ENCODE results near the gene TXNIP.

The TXNIP gene

DNA sequence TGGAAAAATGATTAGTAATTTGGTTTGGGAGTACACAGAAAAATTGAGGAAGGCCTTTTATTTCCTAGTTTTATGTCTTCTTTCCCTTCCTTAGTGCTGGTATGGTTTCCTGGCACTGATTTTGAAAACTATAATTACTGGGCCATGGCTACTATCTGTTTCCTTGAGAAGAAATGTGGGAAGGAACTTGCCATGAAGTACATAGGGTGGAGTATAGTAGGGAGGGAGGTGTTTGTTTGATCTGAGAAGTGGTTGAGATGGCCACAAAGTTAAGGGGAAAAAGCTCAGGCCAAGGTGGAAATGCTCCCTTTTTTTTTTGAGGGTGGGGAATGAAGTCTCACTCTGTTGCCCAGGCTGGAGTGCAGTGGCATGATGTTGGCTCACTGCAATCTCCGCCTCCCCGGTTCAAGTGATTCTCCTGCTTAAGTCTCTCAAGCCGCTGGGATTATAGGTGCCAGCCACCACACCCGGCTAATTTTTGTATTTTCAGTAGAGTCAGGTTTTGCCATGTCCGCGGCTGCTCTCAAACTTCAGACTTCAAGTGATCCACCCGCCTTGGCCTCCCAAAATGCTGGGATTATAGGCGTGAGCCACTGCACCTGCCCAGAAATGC is 13.9 kb upstream of the TXNIP start:
- no peak for DNase-seq

- DNase-seq = no peak
Measured at GRCh38 chr1:146007489-146008133, 11.2 kb upstream of the TXNIP start.

DNA sequence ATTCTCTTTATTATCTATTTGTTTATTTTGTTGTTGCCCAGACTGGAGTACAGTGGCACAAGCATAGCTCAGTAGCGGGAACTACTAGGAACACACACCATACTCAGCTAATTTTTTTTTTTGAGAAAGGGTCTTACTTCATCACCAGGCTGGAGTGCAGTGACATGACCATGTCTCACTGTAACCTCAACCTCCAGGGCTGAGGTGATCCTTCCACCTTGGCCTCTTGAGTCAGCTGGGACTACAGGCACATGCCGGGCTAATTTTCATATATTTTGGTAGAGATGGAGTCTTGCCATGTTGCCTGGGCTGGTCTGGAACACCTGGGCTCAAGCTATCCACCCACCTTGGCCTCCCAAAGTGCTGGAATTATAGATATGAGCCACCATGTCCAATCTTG is 5.3 kb upstream of the TXNIP start:
- DNase-seq = no peak

- no peak for DNase-seq
Measured at GRCh38 chr1:145999321-146000024, 3.1 kb upstream of the TXNIP start.

- DNase-seq = no peak
Measured at GRCh38 chr1:145997718-145998023, 1.3 kb upstream of the TXNIP start.

DNA sequence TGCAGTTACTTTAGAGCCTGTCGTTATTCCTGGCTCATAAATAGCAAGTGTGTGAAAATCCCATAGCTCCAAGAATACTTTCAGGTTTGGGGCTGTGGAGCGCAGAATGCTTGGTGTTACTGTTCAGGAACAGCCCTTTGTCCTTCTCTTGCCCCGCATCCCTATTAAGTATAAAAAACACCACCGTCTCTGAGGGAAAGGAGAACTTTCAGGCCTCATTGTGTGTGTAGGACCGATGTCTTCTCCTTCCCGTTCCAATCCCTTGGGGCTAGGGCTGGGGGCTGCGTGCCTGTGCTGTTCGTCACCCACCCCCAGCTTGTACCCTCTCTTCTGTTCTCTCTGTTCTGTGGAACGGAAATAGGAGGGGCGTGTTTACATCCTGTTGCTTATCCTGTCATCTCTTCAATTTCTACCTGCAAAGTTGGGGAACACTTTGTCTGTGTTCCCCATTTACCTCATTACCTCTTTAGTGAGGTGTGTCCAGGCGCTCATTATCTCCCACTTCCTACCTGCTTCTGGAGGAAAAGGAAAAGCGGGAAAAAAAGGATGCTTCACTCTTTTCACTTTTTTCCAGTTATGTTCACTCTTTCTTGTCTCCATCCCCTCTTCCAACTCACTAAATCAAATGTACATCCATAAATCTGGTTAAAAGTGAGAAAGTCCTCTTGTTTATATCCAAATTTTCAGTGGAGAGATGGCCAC is 788 bp upstream of the TXNIP start:
- peak; percentile 53 to 55 for DNase-seq

DNA sequence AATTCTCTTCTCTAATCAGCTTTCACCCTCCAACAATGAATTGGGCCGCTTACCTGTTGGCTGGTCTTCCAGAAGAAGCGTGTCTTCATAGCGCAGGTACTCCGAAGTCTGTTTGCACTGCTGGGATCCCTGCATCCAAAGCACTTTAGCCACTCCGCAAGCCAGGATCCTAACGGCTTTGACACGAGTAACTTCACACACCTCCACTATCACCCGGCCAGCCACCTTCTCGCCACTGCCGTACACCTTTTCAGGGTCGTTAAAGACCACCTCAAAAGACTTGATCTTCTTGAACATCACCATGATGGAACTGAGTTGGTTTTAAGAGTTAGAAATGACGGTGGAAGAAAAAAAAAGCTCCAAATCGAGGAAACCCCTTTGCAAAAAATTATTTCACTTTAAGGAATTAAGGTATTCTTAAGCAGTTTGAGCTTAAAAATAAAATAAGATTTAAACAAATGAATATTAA is 381 bp downstream of the TXNIP start:
- DNase-seq = no peak

- DNase-seq = no peak
Measured at GRCh38 chr1:145995148-145995881, 1.1 kb downstream of the TXNIP start.

- peak; percentile 48 to 63 for DNase-seq
Measured at GRCh38 chr1:145994391-145995120, 1.8 kb downstream of the TXNIP start.

GRCh38 chr1:145993618-145994390 is 2.6 kb downstream of the TXNIP start:
- DNase-seq = no peak

- no peak for DNase-seq
Measured at GRCh38 chr1:145992958-145993617, 3.3 kb downstream of the TXNIP start.

DNA sequence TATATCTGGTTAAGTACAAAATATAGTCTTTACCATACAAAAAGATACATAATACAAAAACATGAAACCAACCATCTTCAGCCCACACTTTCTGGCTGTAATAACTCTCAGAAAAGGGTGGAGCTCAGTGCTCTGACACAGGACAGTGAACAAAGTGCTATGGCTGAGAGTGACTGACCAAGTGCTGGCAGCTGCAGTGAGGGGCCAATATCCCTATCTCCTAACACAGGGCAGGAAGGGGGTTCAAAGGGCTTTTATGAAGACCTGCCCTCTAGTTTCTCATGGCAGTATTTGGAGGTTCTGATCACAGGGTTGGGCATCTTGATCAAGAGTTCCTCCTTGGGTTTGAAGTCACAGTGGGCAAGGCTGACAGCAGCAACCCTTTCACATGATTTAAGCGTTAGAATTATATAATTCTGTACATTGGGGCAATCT is 3.9 kb downstream of the TXNIP start:
- no peak for DNase-seq

DNA sequence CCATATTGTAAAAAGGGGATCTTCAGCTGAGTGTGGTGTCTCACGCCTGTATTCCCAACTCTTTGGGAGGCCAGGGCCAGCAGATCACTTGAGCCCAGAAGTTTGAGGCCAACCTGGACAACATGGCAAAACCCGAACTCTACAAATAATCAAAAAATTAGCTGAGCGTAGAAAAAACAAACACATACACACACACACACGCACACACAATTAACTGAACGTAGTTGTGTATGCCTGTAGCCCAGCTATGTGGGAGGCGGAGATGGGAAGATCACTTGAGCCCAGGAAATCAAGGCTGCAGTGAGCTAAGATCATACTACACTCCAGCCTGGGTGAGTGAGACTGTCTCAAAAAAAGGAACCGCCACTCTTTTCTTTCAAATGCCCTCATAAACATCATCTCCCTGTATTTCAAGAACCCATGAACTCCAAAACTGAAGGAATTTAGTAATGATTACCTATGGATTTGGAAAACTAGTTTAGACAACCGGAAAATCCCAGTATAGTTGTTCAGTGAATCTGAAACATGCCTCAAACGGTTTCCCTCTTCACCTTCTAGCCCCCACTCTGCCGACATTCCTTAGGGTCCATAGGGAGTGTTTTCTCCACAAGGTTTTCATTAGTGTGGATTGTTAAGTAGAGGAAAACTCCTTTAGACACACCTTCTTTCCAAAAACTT is 4.5 kb downstream of the TXNIP start:
- no peak for DNase-seq

DNA sequence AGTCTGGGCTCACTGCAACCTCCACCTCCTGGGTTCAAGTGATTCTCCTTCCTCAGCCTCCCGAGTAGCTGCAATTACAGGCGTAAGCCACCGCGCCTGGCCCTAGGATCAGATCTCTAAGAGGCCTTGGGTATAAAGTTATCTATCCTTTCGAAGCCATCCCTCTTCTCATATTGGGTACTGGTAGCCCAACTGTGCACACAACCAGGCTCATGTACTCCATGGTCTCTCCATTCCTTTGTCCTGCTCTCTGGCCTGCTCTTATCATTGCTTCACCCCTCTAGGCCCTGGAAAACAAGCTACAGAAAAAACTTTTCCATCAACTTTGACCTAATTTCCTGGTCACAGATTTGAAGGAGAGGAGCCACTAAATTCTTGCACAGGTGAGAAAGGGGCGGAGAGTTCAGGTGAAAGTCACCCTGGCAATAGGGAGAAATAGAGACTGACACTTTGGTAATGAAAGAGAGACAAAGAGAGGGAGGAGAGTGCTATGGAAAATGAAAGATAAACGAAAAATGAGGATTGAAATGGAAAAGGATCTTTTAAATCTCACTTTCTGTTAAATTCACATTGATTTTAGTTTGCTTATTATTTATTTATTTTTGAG is 6.0 kb downstream of the TXNIP start:
- DNase-seq = no peak

DNA sequence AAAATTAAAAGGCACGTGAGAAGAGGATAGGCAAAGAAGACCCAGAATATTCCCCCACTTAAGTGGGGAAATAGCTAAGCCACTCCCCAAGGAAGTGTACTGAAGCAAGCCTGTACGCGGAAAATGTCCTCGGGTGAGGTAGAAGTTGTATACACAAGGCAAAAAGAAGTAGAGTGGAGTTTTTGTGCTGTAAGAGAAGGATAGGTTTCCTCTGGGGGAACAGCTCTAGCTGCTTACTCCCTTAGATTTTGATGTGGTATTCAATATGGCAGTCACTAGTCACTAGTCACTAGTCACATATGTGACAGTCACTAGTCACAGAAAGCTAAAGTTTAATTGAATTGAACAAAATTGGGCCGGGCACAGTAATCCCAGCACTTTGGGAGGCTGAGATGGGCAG is 7.6 kb downstream of the TXNIP start:
- DNase-seq = no peak

DNA sequence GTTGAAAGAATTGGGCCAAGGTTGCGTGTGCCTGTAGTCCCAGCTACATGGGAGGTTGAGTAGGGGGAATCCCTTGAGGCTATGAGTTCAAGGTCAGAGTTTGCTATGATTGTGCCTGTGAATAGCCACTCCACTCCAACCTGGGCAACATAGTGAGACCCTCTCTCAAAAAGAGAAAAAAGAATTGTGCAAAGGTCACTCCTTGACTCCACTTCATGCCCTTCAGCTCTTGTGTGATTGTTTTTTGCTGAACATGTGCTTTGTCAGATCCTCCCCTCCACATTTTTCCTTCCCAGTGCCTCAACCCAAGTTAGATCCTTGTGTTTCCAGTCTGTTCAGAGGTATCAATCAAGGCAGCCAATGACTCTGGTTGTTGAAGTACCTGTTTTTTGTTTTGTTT is 8.5 kb downstream of the TXNIP start:
- no peak for DNase-seq

- DNase-seq = no peak
Measured at GRCh38 chr1:145986551-145986950, 9.8 kb downstream of the TXNIP start.

GRCh38 chr1:145985502-145986439 is 10.6 kb downstream of the TXNIP start:
- DNase-seq = no peak

- DNase-seq = no peak
Measured at GRCh38 chr1:145985129-145985501, 11.3 kb downstream of the TXNIP start.
